H9 (cell line): ENCODE measurements around the gene R3HDM1. TPM values are rescaled to one million over a fixed set of nuclear protein-coding genes. Genes with fewer than 3 reads are reported as not detected.

ENCODE experiments used
- DNase-seq: peaks from one replicate; pipeline ENCODE4 v3.0.0-alpha.2; 2017
- H2AFZ ChIP-seq: one replicate; pipeline ENCODE4 v1.6.1; 2013; ENCODE audit warnings: mild to moderate bottlenecking, low read length, control low read depth, moderate library complexity
- H2AK5ac ChIP-seq: 2 replicates; pipeline ENCODE4 v1.6.1; 2013; ENCODE audit warnings: low read length, control low read depth, mixed read lengths; ENCODE audit not compliant: insufficient read length
- H2BK120ac ChIP-seq: one replicate; pipeline ENCODE4 v1.6.1; 2013; ENCODE audit warnings: low read depth, mild to moderate bottlenecking, low read length, control low read depth, inconsistent platforms; ENCODE audit not compliant: poor library complexity, severe bottlenecking
- H2BK12ac ChIP-seq: 2 replicates; pipeline ENCODE4 v1.6.1; 2013; ENCODE audit warnings: low read length, control low read depth, mixed read lengths, low read depth; ENCODE audit not compliant: insufficient read length
- H2BK15ac ChIP-seq: 2 replicates; pipeline ENCODE4 v1.6.1; 2013; ENCODE audit warnings: low read depth, low read length, control low read depth
- H2BK20ac ChIP-seq: one replicate; pipeline ENCODE4 v1.6.1; 2013; ENCODE audit warnings: low read depth, mild to moderate bottlenecking, low read length, control low read depth, inconsistent platforms; ENCODE audit not compliant: poor library complexity, severe bottlenecking
- H2BK5ac ChIP-seq: 2 replicates; pipeline ENCODE4 v1.6.1; 2013; ENCODE audit warnings: low read length, control low read depth, mixed read lengths; ENCODE audit not compliant: insufficient read length
- H3K14ac ChIP-seq: 2 replicates; pipeline ENCODE4 v1.6.1; 2013; ENCODE audit warnings: low read length, control low read depth; ENCODE audit not compliant: insufficient read depth
- H3K18ac ChIP-seq: 2 replicates; pipeline ENCODE4 v1.6.1; 2013; ENCODE audit warnings: low read depth, mild to moderate bottlenecking, mixed read lengths, low read length, control low read depth; ENCODE audit not compliant: insufficient read length
- H3K23ac ChIP-seq: 2 replicates; pipeline ENCODE4 v1.6.1; 2013; ENCODE audit warnings: low read length, control low read depth, mixed read lengths, low read depth; ENCODE audit not compliant: insufficient read length
- H3K23me2 ChIP-seq: 2 replicates; pipeline ENCODE4 v1.6.1; 2013; ENCODE audit warnings: low read depth, mild to moderate bottlenecking, mixed read lengths, low read length, control low read depth; ENCODE audit not compliant: insufficient read length, poor library complexity, severe bottlenecking
- H3K27ac ChIP-seq: 2 replicates; pipeline ENCODE4 v1.5.1; 2013; ENCODE audit warnings: low read length, control low read depth, mixed read lengths, low read depth; ENCODE audit not compliant: insufficient read length
- H3K27me3 ChIP-seq: 2 replicates; pipeline ENCODE4 v1.6.1; 2013; ENCODE audit warnings: low read length, control low read depth, inconsistent platforms; ENCODE audit not compliant: insufficient read depth
- H3K4ac ChIP-seq: 2 replicates; pipeline ENCODE4 v1.6.1; 2013; ENCODE audit warnings: low read depth, mild to moderate bottlenecking, control low read depth, inconsistent platforms, low read length, moderate library complexity
- H3K4me1 ChIP-seq: 2 replicates; pipeline ENCODE4 v1.6.1; 2013; ENCODE audit warnings: low read length, control low read depth, inconsistent platforms; ENCODE audit not compliant: insufficient read depth
- H3K4me2 ChIP-seq: 2 replicates; pipeline ENCODE4 v1.6.1; 2013; ENCODE audit warnings: low read length, control low read depth, mixed read lengths; ENCODE audit not compliant: insufficient read length, insufficient read depth
- H3K56ac ChIP-seq: 2 replicates; pipeline ENCODE4 v1.6.1; 2013; ENCODE audit warnings: low read depth, mild to moderate bottlenecking, mixed read lengths, low read length, control low read depth; ENCODE audit not compliant: insufficient read length
- H3K79me1 ChIP-seq: 2 replicates; pipeline ENCODE4 v1.6.1; 2013; ENCODE audit warnings: low read depth, mild to moderate bottlenecking, moderate library complexity, low read length, control low read depth, inconsistent platforms; ENCODE audit not compliant: insufficient read depth, poor library complexity, severe bottlenecking
- H3K79me2 ChIP-seq: 2 replicates; pipeline ENCODE4 v1.6.1; 2013; ENCODE audit warnings: low read length, control low read depth, inconsistent platforms; ENCODE audit not compliant: insufficient read depth
- H3K9ac ChIP-seq: 2 replicates; pipeline ENCODE4 v1.6.1; 2013; ENCODE audit warnings: low read length, control low read depth, mixed read lengths; ENCODE audit not compliant: insufficient read length; ENCODE audit errors: extremely low read depth
- H3K9me3 ChIP-seq: one replicate; pipeline ENCODE4 v1.6.1; 2013; ENCODE audit warnings: low read depth, low read length, inconsistent platforms; ENCODE audit not compliant: control insufficient read depth
- H3T11ph ChIP-seq: one replicate; pipeline ENCODE4 v1.6.1; 2013; ENCODE audit warnings: mild to moderate bottlenecking, low read length, control low read depth, inconsistent platforms
- H4K20me1 ChIP-seq: one replicate; pipeline ENCODE4 v1.6.1; 2013; ENCODE audit not compliant: control insufficient read depth, insufficient read length, insufficient read depth
- H4K5ac ChIP-seq: 2 replicates; pipeline ENCODE4 v1.6.1; 2013; ENCODE audit warnings: low read depth, mild to moderate bottlenecking, mixed read lengths, low read length, control low read depth; ENCODE audit not compliant: insufficient read length
- H4K8ac ChIP-seq: replicated peaks from 2 replicates; pipeline ENCODE4 v1.6.1; 2013; ENCODE audit warnings: low read length, control low read depth, mixed read lengths, low read depth; ENCODE audit not compliant: insufficient read length
- H4K91ac ChIP-seq: 2 replicates; pipeline ENCODE4 v1.6.1; 2013; ENCODE audit warnings: low read depth, mild to moderate bottlenecking, moderate library complexity, mixed read lengths, low read length, control low read depth; ENCODE audit not compliant: insufficient read length
- H3K27ac Mint-ChIP-seq, 3 experiments: 2 replicates in 2 of 3; 3 replicates in 1 of 3; pipeline ENCODE4 v1.8.0; 2020 to 2021; ENCODE audit warnings: mixed read lengths in 3 of 3, mild to moderate bottlenecking in 1 of 3, moderate library complexity in 1 of 3
- H3K27me3 Mint-ChIP-seq: 2 replicates; pipeline ENCODE4 v1.8.0; 2021; ENCODE audit warnings: low read depth, mild to moderate bottlenecking, moderate library complexity, mixed read lengths
- H3K36me3 Mint-ChIP-seq, 3 experiments: 2 replicates in 2 of 3; 3 replicates in 1 of 3; pipeline ENCODE4 v1.8.0; 2020 to 2021; ENCODE audit warnings: low read depth in 3 of 3, mixed read lengths in 3 of 3; ENCODE audit not compliant: insufficient read depth in 1 of 3
- H3K4me1 Mint-ChIP-seq, 2 experiments: 2 replicates each; pipeline ENCODE4 v1.8.0; 2020; ENCODE audit warnings: mixed read lengths in 2 of 2
- H3K4me3 Mint-ChIP-seq, 2 experiments: 2 replicates in 1 of 2; 3 replicates in 1 of 2; pipeline ENCODE4 v1.8.0; 2020 to 2021; ENCODE audit warnings: mild to moderate bottlenecking in 2 of 2, mixed read lengths in 2 of 2, moderate library complexity in 1 of 2
- H3K9me3 Mint-ChIP-seq, 2 experiments: 2 replicates in 1 of 2; 3 replicates in 1 of 2; pipeline ENCODE4 v1.8.0; 2020; ENCODE audit warnings: mild to moderate bottlenecking in 2 of 2, mixed read lengths in 2 of 2, moderate library complexity in 1 of 2
- CTCF ChIP-seq: fragments of 200-600 bp; sonication (generic); conservative IDR thresholded peaks from 3 replicates; pipeline ENCODE4 v1.8.0; 2021; ENCODE audit warnings: antibody characterized with exemption, mild to moderate bottlenecking
- WGBS: extraction: QIAGEN DNeasy Blood & Tissue Kit; methylation state at CpG from one replicate; pipeline ENCODE4 v1.1.7; 2013; ENCODE audit warnings: missing lambda C conversion rate, low lambda C conversion rate, mixed read lengths; ENCODE audit not compliant: insufficient read length; ENCODE audit errors: extremely low coverage; 5-methylcytosine and 5-hydroxymethylcytosine counted together
- total RNA-seq: library from RNA; stranded (reverse); gene quantifications from 2 replicates; pipeline ENCODE4 v1.2.1, GENCODE V29; 2021

Gene R3HDM1
- total RNA-seq, 1 experiment from 2014 or later = 58.8 TPM

GRCh38 chr2:135698838-135699237 is 167.6 kb downstream of the R3HDM1 start:
- Histone ChIP-seq H4K8ac (no peak overlapping the region), H2AK5ac (no peak overlapping the region), H3K9me3 (no peaks in the 10 kb centered on the region), H3K4me2 (no peak overlapping the region), H3K23ac (no peak overlapping the region), H4K5ac (no peak overlapping the region), H2BK20ac (no peak overlapping the region), H3T11ph (no peak overlapping the region), H2BK5ac (no peak overlapping the region), H4K20me1 (no peaks in the 10 kb centered on the region), H4K91ac (no peak overlapping the region), H2BK15ac (no peak overlapping the region), H3K56ac (no peak overlapping the region), H2BK120ac (no peak overlapping the region), H3K9ac (no peak overlapping the region), H3K27me3 (no peaks in the 10 kb centered on the region), H2BK12ac (no peak overlapping the region), H2AFZ (no peak overlapping the region), H3K14ac (no peak overlapping the region), H3K18ac (no peak overlapping the region), H3K79me2 (no peaks in the 10 kb centered on the region), H3K79me1 (no peaks in the 10 kb centered on the region), H3K4me1 (no peaks in the 10 kb centered on the region), H3K23me2 (no peaks in the 10 kb centered on the region), H3K27ac (no peak overlapping the region), H3K4ac (no peak overlapping the region)
- Mint-ChIP-seq H3K4me3 (no peak overlapping the region), H3K4me1 (no peaks in the 10 kb centered on the region), H3K9me3 (no peaks in the 10 kb centered on the region), H3K36me3 (peaks cover 8 to 18% (median 14%) of the 10 kb centered on the region in 3 experiments; a peak in 6 of 7 replicates), H3K27ac (no peak overlapping the region), H3K27me3 (no peaks in the 10 kb centered on the region)
- DNase-seq = no peak
- no CpG with 5 or more reads among the region's 2 CpGs for WGBS
- TF ChIP-seq CTCF = no peak
